HG03097 (cell line): ENCODE data around the gene TMEM229B.
A peak's percentile ranks its signal among the peaks of the same experiment; 100 is the strongest.

Experiments used
- ATAC-seq: cut with Tn5 transposase; IDR thresholded peaks from one replicate; pipeline ENCODE4 v1.9.1; 2021; ENCODE audit not compliant: unreplicated experiment, low FRiP score

The TMEM229B gene

DNA sequence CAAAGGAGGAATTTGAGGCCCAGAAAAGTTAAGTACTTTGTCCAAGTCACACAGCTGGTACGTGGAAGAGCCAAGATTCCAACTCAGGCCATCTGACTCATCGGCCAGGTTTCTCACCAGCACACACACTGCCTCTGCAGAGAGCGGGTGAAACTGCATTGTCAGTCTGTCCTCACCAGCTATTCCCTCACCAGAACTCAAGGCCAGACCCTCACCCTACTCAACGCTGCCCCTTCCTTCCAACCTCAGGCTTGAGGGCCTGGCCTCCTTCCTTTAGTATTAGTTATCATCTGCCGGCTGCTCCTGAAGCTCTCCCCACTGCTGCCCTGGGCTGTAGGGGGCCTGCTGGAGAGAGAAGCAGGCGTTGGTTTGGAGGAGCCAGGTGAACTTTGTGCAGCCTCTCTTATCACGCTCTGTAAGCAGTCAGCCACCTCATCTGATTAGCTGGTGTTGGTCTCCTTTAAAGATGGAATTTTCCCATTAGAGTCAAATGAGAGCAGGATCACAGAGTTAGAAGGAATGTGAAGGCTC is 60.0 kb downstream of the TMEM229B start:
- ATAC-seq: no peak

DNA sequence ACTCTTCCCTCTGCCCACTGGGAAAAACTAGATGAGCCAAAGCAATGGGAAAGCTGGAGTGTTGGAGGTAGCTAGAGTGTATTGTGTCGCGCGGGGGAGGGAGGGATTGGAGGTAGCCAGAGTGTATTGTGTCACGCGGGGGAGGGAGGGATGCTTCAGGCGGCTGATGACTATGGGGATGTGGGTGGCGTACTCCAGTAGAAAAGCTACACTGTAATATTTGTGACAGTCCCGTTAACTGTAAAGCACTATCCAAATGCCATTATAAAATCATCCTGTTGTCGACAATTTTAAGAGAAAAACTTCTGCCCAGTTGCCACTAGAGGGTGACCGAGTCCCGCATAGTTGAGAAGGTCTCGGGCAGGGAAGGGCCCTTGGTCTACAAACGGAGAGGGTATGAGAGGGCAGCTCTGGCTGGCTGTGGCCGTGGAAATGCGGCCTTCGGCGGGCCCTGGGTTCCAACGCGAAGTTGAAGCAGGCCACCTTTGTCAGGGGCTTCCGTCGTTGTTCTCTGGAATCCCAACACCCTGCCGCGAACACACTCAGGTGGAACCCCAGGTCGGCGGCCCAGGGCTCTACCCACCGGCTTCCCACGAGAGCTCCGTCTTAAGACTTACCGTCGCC is 61.4 kb downstream of the TMEM229B start:
- peak; percentile 56 for ATAC-seq

DNA sequence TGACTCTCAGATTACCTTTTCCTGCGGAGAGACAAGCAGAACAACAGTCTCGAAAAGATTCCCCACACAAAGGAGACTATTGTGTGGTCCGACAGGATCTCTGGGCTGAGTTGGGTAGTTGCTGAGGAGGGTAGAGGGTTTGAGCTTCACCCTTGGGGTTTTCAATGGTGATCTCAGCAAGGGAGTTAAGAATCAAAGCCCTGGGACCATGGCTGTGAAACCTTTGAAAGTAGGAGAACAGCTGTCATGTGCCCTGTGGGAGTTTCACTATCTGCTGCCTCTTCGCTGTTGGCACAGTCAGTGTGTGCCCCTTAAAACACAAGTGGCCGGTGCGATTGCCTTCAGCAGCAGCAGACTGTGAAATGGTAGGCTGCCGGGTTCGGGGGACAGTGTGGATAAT is 62.4 kb downstream of the TMEM229B start:
- ATAC-seq: no peak

DNA sequence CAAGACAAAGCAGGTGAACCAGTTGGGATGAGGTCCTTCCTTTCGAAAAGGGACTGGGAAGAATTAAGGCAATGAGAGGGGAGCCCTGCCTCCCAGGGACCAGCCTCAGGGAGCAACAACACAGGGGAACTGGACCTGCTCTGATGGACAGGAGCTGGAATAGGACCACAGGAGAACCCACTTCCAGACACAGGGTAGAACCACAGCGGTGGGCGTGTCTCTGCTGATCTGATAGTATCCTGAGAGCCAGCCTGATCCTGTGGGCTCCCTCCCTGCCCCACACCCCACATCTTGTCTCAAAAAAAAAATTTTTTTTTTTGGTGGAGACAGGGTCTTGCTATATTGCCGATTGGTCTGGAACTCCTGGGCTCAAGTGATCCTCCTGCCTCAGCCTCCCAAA is 62.9 kb downstream of the TMEM229B start:
- ATAC-seq: no peak

DNA sequence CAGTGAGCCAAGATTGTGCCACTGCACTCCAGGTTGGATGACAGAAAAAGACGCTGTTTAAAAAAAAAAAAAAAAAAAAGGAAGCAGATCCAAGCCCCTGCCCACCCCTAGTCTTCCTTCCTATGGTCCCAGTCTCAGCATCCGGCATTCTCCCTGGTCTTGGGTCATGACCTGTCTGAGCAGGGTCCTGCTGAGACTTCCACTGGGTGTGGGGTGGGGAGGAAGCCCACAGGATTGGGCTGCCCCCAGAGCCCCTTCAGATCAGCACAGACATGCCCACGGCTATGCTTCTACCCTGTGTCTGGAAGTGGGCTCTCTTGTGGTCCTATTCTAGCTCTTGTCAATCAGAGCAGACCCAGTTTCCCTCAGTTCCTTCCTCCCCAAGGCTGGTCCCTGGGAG is 64.0 kb downstream of the TMEM229B start:
- no peak for ATAC-seq

DNA sequence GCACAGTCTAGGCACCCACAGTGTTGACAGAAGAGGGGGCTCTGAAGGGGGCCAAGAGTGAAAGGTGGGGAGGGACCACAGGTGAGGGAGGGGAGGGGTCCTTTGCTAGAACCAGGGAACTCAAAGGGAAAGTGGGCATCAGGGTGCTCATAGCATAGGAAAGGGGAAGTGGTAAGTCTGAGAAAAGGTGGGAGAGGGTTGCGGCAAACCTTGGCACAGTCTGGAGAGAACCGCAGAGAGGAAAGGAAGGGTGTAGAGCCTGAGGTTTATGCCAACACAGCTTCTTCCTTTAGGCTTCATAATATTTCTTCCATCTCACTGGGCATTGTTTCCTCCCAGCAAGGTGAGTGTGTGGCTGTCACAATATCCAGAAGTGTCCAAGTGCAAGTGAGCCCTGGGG is 65.1 kb downstream of the TMEM229B start:
- no peak for ATAC-seq

DNA sequence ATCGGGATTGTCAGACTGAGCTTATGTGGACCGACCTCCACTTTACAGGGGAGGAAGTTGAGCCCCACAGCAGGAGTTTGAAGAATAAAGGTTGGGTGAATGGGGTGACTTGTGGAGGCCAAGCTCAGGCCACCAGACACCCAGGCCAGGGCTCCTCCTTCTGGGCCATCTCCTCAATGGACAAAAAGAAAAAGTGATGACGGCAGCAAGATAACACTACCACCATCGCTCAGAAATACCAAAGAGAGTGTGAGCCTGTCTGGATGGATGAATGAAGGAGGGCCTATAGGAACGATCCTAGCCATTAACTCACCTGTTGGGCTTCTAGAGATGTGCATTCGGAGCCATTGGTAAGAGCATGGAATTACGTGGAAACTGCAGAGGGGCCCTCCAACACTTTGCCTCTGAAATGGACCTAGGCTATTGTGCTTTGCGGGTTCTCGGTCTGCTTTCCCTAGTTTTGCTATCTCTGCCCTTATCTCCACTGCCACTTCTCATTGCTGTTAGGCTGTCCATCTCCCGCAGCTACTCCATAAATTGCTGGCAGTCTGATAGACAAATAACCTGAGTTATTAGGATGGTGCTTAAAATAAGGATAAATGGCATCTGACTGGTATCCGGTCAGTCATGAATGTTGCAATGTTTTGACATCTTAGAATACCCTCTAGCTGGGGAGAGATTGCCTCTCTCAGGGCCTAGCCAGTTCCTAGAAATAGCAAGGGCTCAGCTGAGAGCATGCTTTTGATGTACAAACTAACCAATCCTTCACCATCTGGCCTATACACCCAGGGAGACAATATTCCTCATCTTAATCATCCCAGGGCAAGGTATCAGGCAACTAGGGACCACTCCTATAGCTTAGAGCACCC is 66.9 kb downstream of the TMEM229B start:
- no peak for ATAC-seq
